Fibroblast of mammary gland (primary cell): ENCODE results near the gene ZNF804B.

Experiments
- DNase-seq: peaks from one replicate; pipeline ENCODE4 v3.0.0-alpha.2; 2010; ENCODE audit warnings: low read depth
- H3K4me3 ChIP-seq: 2 replicates; pipeline ENCODE4 v1.5.1; 2011; ENCODE audit warnings: low read depth, mild to moderate bottlenecking, low read length, moderate library complexity; ENCODE audit not compliant: control insufficient read depth
- CTCF ChIP-seq: conservative IDR thresholded peaks from 2 replicates; pipeline ENCODE4 v1.5.1; 2011; ENCODE audit warnings: low read depth, low read length, inconsistent platforms; ENCODE audit not compliant: control insufficient read depth, insufficient read depth

ZNF804B gene

GRCh38 chr7:89339748-89340147, 580.2 kb downstream of the ZNF804B start:
- no peak for DNase-seq
- H3K4me3 ChIP-seq: no peak overlapping the region
- no peak for TF ChIP-seq CTCF

- no peak for DNase-seq
- no peak overlapping the region for H3K4me3 ChIP-seq
- TF ChIP-seq CTCF: no peak
Observed at GRCh38 chr7:89357121-89357520, 597.6 kb downstream of the ZNF804B start.

- H3K4me3 ChIP-seq: no peak overlapping the region
- no peak for DNase-seq
- no peak for TF ChIP-seq CTCF
Observed at GRCh38 chr7:89377219-89377618, 617.7 kb downstream of the ZNF804B start.

GRCh38 chr7:89385411-89385810, 625.9 kb downstream of the ZNF804B start:
- TF ChIP-seq CTCF: no peak
- H3K4me3 ChIP-seq: no peak overlapping the region
- no peak for DNase-seq
